Ovary (tissue), 3 donors: ENCODE measurements around the gene MRPL2.

Source experiments
- POLR2A ChIP-seq: fragments of 450-650 bp; IDR thresholded peaks from one replicate; pipeline ENCODE4 v1.6.1; 2017; ENCODE audit warnings: antibody characterized with exemption, mild to moderate bottlenecking, moderate library complexity
- TF ChIP-seq, protein P1 (sequence below), 3 donors: fragments of 450-650 bp in 2 of 3; fragments of 200-600 bp in 1 of 3; IDR thresholded peaks; one replicate each; pipeline versions ENCODE4 v1.5.1 to v1.8.0; 2016 to 2022; ENCODE audit warnings: antibody characterized with exemption in 3 of 3, mild to moderate bottlenecking in 1 of 3
- donor health status: DM: no; HTN: no; CAD: no.

DNA sequence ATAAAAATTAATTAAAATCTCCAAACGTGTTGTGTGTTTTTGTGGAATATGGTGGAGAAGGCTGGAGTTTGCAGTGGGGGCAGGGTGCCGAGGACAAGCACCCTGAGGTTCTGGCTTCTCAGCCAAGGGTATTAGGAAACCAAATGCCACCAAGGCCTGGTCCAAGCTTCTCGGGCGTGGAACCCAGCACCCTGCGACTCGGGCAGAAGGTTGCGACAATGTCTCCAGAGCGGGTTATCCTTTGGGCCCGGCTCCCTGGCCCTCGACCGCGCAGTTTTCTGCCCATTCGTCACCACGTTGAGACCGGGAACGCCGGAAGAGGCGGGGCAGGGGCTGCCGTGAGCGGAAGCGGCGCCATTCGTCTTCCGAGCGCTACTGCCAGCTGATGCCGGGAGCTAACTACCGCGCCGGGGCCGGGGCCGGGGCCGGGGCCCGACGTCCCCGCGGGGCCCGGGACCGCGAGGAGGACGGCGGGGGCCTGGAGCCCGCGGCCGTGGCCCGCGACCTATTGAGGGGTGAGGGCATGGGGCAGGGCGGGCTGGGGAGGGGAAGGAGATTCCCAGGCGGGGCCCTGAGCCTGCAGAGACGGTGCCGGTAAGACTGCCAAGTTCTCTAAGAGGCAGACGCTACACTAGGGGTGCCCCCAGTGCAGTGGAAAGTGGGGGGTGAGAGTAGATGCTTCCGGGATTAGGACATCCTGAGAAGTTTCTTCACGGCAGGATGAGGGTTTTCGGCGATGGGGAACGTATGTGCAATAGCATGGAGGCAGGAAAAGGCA is 37.8 kb downstream of the MRPL2 start, which contains the start of gene RRP36:
- TF ChIP-seq, protein P1, sequence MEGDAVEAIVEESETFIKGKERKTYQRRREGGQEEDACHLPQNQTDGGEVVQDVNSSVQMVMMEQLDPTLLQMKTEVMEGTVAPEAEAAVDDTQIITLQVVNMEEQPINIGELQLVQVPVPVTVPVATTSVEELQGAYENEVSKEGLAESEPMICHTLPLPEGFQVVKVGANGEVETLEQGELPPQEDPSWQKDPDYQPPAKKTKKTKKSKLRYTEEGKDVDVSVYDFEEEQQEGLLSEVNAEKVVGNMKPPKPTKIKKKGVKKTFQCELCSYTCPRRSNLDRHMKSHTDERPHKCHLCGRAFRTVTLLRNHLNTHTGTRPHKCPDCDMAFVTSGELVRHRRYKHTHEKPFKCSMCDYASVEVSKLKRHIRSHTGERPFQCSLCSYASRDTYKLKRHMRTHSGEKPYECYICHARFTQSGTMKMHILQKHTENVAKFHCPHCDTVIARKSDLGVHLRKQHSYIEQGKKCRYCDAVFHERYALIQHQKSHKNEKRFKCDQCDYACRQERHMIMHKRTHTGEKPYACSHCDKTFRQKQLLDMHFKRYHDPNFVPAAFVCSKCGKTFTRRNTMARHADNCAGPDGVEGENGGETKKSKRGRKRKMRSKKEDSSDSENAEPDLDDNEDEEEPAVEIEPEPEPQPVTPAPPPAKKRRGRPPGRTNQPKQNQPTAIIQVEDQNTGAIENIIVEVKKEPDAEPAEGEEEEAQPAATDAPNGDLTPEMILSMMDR (IDR thresholded peaks at IDR 0.05): no peak
- no peak for TF ChIP-seq POLR2A
